Camera-type eye (tissue), 1 donor: ENCODE results near the gene KRT24. TPM values are rescaled to one million over a fixed set of nuclear protein-coding genes. Genes with fewer than 3 reads are reported as not detected.

Experiments
- total RNA-seq: library from RNA; depleted of rRNA; stranded (reverse); fragments of >200 nt; gene quantifications from one replicate; pipeline ENCODE4 v1.2.3, GENCODE V29; 2014

Gene KRT24
- not detected for total RNA-seq

DNA sequence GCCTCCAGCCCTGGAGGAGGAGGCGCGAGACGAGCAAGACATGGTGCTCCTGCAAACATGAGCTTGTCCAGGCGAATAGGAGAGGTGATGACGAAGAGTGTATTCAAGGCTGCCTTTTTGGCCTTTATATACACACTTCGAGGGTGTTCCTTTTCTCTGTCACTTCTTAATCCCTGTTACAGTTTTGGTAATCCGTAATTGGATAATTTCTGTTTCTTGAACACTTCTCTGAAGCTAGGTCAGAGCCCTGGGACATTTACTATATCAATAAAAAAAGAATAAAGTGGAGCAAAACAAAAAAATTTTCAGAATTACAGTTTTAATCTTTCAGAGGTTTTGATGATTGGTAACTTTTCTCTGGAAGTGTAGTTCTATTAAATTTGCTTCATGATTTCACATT lies at the start of gene KRT24:
KRT24 (minus strand) TSS at position 101 of the 400 bp plus-strand sequence; CDS start at position 42, 59 bp downstream.

DNA sequence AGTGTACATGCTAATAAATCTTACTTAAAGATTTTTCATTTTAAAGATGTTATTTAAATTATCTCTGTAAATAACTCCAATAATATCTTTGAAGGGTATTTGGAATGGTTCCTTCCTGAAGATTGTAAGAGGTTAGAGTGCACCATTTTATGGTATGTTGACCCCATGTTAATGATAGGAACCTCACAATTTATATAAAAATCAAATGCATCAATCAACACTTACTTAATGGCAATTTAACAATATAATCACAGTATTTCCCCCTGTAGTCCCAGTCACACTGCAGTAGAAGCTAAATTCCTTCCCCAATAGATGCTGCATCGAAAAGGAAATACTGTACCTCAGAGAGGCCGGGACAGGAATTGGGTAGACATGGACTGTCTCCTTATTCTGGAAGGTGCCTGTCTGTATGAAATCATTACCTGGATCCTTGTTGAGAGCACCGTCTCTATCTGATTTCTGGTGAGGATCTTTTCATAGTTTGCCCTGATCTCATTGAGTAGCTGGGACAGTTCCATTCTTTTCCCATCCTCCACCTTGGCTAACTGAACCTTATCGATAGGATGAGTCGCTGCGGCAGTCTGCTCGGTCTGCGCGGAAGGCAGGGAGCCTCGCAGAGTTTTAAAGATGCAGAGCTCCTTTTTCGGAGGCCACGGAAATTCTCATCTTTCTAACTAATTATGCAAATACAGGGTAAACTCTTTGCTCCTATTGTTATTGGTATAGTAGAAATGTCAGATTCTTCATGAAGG lies 38.8 kb downstream of the KRT24 start, which contains the start of gene KRT222:
KRT222 (minus strand) TSS at position 596 of the 752 bp plus-strand sequence; CDS start at position 518, 78 bp downstream.

Other genes with a start within 250 kb of the KRT24 start
- gene TNS4, start 202.1 kb downstream of the KRT24 start, total RNA-seq, result 1.8 TPM
- gene CCR7, start 138.3 kb downstream of the KRT24 start, total RNA-seq, result not detected
- gene SMARCE1, start 55.9 kb downstream of the KRT24 start, total RNA-seq, result 186 TPM
- 11.5 TPM for gene KRT222, start 38.6 kb downstream of the KRT24 start, total RNA-seq
- 0.22 TPM for gene KRT25, start 51.6 kb upstream of the KRT24 start, total RNA-seq
- not detected for gene KRT26, start 68.4 kb upstream of the KRT24 start, total RNA-seq
- gene KRT27, start 78.8 kb upstream of the KRT24 start, total RNA-seq, result 0.22 TPM
- 0.27 TPM for gene KRT28, start 96.2 kb upstream of the KRT24 start, total RNA-seq
- 14.5 TPM for gene KRT10, start 118.9 kb upstream of the KRT24 start, total RNA-seq
- gene KRT12, start 163.5 kb upstream of the KRT24 start, total RNA-seq, result 50.0 TPM
- not detected for gene KRT20, start 181.5 kb upstream of the KRT24 start, total RNA-seq
- 9.0 TPM for gene KRT23, start 233.9 kb upstream of the KRT24 start, total RNA-seq